UCSD-AML1 (cell line): ENCODE results near the gene SUSD3.

Experiments used
- DNase-seq: peaks from one replicate; lab custom pipeline; 2025; ENCODE audit not compliant: unreplicated experiment; lab: John Stamatoyannopoulos, UW

Gene SUSD3

DNA sequence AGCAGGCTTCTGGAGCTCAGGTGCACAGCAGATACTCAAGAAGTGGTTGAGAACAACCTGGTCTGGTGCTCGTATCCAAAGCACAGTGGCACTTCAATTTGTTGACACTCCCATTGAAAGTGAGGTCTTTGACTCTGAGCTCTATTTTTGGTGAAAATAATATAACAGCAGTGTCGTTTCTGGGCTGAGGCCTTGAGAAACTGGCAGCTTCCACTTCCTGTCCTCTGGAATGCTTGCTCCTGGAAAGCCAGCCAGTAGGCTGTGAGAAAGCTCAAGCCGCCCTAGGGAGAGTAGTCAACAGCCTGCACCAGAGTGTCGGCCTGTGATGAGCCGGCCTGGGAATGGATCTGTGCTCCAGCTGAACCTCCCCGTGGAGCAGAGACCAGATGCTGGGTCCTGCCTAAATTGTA, 6.8 kb upstream of the SUSD3 start:
- DNase-seq: no peak

DNA sequence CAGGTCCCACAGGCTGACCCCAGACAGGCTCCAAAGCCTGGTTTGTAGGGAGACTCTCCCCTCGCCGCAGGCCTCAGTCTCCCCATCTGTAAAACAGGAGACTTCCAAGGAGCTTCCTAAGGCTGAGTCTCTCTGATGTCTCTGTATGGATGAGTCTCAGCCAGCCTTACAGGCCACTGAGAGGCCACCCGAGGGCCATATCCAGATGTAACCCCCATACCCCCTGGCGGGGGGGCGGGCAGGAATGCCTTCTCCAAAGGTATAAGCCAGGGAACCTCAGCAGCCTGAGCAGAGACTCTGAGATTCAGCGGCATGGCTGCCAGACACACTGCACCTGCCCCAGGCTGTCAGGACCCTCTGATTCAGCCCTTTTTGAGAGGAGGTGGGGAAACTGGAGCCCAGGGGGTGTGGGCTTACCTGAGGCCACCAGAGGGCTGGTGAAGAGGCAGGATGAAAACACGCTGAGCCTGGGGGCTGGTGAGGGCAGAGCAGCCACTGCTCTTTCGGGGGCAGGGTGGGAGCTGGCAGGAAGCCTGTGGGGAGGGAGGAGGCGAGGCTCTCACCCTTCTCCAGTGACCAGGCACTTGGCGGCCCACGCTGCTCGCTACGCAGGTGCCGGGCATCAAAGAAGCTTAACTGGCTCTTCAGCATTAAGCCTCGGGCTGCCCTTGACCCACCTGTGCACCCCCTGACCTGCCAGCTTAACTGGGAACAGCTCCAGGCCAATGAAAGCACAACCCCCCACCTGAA, 5.5 kb upstream of the SUSD3 start:
- DNase-seq: no peak

DNA sequence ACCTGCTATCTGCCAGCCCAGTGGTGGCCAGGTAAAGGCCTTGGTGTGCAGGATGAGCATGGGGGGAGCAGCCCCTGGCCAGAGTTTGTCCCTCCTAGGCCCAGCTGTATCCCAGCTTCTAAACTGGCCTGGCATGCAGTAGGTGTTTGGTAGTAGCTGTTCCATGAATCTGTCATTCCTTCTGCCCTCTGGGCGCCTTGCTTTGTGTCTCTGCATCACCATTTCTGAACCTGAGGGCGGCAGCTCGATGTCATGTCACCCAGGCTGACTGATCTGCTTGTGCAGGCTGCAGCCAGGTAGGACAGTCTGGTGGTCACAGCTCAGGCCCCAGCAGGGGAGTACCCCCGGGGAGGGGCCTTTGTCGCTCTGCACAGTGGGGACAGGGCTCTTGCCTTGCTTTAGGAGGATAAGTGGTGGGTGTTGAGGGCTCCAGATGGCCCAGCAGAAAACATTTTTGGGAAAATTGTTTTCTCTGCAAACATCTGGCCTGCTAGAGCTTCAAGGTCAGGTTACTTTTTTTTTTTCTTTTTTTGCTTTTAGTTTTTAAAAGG, 4.6 kb upstream of the SUSD3 start:
- no peak for DNase-seq

DNA sequence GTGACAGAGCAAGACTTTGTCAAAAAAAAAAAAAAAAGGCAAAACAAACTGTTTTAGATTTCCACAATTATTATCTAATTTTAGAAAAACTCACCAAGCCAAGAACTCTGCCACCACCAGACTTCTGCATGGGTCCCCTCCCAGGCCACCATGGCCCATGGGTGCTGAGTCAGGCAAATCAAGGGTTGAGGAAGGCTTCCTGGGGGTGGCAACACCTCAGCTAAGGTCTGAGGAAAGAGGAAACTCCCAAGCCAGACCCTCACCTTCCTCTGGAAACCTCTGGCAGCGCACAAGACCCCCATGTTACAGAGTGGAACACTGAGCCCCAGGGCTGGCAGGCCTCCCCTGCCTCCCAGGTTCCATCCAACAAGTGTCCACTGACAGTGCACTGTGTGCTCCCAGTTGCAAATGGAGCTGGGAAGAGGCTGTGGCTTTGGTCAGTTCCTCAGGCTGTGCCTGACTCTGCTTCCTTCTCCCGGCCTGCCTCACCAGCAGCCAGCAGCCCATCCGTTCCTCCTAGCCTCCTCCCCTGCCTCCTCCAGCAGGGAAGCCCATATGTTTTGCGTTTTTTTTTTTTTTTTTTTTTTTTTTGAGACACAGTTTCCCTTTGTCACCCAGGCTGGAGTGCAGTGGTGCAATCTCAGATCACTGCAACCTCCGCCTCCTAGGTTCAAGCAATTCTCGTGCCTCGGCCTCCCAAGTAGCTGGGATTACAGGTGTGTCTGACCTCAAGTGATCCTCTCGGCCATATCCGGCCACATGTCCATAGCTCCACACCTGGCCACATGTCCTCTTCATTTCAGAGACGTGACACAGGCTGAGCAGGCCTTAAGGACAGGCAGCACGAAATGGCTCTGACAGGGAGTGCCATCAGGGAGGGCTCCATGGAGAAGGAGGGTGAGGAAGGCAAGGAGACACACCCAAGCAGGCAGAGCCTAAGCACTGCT, 3.5 kb upstream of the SUSD3 start:
- DNase-seq: no peak

DNA sequence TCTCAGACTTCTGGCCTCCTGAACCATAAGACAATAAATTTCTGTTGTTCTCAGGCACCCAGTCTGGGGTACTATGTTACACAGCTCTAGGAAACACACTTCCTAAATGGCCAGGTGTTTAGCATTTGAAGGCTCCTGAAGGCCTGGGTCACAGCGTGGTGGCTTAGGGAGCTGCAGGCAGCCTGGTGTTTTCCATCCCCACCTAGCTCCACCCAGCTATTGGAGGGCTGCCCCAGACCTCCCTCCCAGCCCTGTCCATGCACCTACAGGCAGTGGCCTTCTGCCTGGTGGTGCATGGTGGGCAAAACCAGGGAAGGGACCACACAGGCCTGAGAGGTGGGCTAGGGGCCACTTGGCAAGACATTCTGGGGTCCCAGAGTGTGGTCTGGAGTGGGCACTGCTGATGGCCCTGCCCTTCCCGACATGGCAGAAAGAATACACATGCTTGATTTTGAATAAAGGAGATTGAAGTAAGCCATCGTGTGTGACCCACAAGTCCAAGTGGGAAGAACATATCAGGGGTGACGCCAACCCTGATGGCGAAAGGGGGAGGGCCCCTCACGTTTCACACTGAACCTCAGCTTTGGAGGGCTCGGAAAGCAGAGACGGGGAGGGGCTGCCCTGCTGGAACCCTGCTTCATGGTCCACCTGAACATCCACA, 1.3 kb upstream of the SUSD3 start:
- DNase-seq: no peak

DNA sequence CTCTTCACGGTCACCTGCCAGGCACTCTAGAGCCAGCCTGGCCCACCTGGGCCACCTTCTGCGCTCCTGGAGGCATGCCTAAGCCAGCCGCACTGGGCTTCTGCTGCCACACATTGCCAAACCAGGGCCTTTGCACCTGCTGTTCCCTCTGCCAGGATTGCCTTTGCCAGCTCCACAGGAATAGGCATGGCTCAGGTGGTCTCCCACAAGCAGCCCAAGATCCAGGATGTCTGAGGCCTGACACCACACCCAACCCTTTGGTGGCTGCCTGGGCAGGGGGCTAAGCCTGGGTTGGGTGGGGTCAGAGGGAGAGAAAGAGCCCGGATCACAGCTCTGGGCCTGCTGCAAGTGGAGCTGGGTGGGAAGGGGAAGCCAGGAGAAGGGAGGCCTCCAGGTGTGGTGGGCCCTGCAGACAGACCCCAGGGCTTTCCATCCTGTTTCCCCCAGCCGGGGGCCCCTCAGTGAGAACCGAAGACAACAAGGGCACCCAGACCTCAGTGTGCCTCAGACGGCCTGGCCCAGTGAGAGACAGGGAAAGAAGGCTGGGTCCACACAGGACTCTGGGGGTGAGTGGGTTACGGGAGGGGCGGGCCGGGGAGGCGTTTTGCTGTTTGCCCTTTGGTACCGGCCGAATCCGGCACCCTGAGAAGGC, 672 bp upstream of the SUSD3 start:
- DNase-seq: no peak

DNA sequence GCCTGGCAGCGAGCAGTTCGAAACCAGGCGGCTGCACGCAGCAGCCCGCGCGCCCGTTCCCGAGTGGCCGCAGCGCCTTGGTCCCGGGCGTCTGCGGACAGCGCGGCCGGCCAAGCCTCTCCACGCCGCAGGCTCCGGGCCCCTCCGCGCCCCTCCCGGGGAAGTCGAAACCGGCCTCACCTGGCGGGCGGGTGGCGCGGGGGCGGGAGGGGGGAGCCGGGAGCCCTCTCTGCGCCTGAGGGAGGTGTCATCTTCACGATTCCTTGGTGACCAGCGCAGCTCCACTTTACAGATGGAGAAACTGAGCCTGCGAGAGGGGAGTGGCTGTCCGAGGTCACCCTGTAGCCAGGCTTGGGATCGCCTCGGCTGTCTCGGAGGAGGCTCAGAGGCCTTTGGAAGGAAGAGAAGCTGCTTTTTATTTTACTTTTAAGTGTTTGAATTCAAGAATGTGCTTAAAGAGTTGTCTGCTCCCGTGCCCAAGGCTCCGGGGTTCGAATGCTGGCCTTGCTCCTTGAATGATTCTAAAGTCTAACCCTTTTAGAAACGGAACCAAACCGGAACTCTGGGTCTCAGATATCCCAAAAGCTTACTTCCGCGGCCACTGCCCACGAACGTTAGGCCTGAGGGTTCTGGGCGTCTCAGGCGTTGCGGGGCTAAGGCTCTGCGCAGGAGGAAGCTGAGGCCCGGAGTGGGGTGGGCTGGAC, 662 bp downstream of the SUSD3 start:
- DNase-seq: peak; percentile 83

DNA sequence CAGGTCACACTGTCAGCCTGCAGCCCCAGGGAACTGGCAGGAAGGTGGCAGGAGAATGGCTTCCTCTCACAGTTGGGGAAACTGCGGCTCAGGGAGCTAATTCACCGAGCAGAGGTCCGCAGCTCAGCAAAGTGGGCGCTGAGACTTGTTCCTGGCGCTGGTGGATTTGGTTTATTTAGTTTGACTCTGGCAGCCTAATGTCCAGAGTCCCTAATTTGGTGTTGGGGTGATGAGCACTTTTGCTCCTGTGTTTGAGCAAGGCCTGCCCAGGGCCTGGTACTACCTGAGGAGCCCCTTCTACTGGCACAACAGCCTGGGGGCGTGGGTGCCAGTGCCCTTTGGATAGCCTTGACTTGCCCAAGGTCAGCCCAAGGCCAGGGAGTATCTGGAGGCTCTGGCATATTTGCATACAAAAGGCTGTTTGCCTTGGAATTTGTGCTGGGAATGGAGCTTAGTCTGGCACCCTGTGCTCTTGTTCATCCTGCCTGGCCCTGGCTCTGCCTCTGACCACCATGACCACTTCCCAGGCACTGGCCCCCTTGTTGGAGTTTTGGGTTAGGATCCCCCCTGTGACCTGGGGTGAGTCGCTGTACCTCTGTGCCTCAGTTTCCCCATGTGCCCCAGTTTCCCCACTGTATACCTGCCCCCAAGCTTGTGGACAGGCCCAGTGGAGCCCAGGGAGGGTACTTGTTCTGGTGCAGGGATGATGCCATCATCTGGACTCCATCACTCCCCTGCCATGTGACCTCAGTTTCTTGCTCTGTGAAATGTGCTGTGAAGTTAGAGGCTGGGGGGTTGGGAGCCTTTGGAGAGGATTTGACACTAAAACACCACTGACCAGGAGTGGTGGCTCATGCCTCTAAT, 1.4 kb downstream of the SUSD3 start:
- DNase-seq: no peak

DNA sequence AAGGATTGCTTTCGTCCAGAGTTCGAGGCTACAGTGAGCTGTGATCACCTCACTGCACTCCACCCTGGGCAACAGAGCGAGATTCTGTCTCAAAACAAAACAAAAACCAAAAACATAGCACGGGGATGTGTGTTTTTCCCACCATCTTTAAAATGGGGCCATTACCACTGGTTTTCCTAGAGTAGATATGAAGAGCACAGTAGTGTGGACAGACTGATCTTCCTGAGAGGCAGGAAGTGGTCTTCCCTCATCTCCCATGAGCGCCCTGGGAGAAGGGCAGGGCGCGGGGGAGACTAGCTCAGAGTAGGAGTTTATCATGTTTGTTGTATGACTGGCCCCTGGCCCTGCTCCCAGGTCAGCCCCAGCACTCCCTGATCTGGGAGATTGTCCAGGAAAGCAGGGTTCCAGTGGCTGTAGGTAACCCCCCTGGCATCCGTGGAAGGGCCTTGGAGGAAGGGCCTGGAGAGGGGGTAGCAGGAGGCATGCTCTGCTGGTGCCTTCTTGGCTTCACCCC, 2.3 kb downstream of the SUSD3 start:
- DNase-seq: no peak

DNA sequence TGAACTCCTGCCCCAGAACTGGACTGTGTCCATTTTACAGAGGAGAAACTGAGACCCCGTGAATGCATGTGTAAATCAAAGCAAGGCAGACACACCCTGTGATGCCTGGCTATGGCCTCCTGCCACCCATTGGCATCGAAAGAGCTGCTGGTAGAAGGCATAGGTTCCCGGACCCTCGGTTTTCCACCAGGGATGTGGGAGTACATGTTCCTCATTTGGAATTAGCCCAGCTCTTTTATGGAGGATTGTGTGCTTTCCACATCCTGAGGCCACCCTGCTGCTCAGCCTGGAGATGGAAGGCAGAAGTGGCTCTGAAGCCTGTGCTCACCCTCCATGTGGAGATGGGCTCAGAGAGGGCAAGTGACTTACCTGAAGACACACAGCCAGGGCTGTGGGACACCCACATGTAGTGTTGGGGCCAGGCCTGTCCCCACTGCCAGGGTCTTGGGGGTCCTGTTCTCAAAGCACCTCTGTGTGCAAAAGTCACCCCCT, 2.8 kb downstream of the SUSD3 start:
- DNase-seq: no peak

DNA sequence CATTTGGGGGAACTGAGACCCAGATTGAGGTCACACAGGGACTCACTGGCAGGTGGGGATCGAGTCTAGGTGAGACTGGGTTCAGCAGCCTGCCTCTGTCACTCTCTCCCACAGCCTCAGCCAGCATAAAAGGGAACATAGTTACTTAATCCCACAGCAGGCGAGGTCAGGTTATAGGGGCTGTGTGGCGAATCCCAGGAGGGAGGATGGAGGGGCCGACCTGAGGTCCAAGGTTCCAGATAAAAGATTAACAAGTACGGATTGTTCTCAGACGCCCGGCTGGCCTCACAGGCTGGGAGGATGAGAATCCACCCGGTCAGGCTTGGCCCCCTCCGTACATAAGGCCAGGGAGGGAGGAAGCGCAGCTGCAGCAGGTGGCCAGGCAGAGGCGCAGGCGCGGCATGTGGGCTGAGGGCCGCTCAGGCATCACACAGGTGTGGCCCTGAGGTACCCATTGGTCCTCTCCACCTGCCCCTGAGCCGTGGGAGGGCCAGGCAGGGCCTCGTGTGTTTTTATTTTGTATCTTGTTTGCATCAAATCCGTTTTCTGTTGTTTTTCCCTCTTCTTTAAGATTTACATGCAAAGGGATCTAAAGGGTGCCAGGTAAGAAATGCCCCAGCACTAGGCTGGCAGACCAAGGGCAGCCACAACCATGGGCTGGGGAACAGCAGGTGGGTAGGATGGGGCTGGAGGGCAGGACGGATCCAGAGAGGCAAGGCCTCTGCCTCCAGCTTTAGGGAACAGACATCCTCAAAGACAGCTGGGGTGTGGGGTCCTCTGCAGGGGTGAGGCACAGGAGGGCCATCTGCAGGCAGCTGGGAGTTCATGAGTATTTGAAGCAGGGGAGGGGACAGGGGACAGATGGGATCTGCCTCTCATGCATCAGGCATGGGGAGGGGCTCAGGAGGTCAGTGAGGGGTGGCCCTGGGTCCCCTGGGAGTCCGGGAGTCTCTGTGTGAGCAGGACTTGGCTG, 3.6 kb downstream of the SUSD3 start:
- DNase-seq: no peak

DNA sequence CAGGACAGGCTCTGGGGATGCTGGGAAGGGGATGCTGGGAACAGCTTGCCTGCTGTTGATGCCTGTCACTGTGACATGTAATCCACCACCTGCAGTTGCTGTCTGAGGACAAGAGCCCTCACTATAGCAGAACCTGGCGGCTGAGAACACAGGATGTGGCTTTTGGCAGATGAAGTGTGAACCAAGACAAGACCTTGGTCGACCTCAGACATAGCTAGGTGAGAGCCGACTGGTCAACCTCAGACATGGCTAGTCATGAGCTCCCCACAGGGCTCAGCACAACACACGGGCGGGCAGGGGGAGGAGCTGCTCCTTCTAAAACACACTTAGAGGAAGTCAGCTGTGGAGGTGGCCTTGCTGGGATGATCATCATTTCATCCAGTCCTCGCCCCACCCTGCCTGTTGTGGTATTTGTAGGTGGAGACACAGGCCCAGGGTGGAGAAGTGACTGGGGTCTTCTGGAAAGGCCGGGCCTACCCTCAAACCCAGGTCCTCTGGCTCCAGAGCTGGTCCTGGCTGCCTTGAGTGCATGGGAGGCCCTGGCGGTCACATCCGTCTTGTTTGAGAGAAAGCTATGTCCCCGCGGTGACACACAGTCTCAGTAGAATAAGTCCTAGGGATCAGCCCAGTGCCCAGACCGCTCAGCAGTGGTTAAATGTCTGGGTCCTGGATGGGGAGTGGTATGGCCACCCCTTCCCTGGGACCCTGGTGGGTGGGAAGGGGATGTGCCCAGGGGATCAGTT, 6.1 kb downstream of the SUSD3 start:
- DNase-seq: peak; percentile 86

DNA sequence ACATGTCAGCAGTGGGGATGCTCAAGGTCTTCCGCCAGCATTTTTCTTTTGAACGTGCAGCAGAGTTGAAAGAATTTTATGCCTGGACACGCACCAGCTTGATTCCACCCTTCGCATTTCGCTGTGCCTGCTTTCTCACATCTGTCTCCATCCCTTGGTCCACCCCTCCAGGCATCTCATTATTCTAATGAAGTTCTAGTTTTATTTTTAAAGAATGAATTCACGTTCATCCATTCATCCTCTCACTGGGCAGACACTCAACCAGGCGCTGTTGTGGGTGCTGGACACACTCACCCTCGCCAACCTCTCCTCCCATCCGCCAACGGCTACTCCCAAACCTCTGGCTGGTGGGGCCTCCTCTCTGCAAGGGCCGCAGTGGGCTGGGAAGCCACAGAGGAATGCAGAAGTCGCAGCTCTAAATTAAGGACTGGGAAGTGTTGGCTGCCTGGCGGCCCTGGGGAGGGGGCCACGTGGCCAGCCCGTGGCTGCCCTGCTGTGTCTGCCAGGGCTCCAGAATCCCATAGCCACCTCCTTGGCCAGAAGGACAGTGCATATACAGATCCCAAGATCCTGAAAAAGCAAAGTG, 6.7 kb downstream of the SUSD3 start:
- peak; percentile 72 for DNase-seq

DNA sequence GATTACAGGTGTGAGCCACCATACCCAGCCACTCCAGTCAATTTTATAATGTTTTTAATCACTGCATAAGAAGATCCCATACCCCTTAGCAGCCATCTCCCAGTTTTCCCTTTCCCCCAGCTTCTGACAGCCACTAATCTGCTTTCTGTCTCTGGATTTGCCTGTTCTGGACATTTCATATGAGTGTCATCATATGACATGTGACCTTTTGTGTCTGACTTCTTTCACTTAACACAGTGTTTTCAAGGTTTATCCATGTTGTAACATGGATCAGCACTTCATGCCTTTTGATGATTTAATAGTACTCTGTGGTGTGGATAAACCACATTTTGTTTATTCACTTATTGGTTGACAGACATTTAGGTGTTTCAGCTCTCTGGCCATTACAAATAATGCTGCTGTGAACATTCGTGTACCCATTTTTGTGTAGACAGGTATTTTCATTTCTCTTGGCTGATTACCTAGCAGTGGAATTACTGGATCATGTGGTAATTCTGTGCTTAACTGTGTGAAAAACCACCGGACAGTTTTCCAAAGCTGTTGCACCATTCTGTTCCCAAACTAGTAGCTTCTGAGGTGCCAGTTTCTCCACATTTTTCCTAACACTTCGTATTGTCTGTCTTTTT, 8.6 kb downstream of the SUSD3 start:
- DNase-seq: no peak

DNA sequence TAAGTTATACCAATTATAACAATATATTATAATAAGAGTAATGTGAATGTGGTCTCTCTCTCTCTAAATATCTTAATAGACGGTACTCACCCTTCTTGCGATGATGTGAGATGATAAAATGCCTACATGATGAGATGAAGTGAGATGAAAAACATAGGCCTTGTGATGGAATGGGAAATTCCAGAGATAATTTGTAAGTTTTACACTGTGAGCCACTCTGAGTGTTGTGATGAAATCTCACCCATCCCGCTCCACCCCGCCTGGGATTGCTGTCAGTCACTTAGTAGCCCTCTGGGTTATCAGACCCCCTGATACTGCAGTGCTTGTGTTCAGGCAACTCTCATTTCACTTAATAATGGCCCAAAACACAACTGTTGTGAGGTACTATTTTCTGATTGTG, 10.5 kb downstream of the SUSD3 start:
- no peak for DNase-seq

DNA sequence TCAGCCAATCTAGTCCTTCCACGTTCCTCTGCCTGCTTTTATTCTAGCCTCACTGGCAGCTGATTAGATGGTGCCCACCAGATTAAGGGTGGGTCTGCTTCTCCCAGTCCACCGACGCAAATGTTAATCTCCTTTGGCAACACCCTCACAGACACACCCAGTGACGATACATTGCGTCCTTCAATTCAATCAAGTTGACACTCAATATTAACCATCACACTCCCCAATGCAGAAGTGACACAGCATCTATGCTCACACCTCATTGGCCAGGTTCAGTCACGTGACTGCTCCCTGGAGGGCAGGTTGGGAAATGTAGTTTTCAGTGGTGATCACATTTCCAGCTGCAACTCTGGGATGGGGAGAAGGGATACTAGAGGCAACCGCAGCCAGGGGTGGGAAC, 13.0 kb downstream of the SUSD3 start:
- no peak for DNase-seq
